GM12878 (cell line): ENCODE data around the gene SLC22A4. TPM values are rescaled to one million over a fixed set of nuclear protein-coding genes. Genes with fewer than 3 reads are reported as not detected.

Source experiments
- polyA plus RNA-seq, 11 experiments: library from polyadenylated mRNA; depleted of rRNA in 4 of 11; unstranded in 6 of 11; stranded (reverse) in 5 of 11; fragments of >200 nt; fragmentation: Nextera tagmentation in 4 of 11; fragmentation: Illumina TruSeq in 1 of 11; extraction: Ambion mirVana in 4 of 11; extraction: Trizol in 1 of 11; gene quantifications; 1 replicate in 1 of 11; 2 replicates in 10 of 11; pipeline versions ENCODE4 v1.2.1 to v1.2.3, GENCODE V29; 2011 to 2016; ENCODE audit warnings: inconsistent platforms in 2 of 11, missing spikeins in 2 of 11, low read depth in 1 of 11
- total RNA-seq, 4 experiments: library from RNA; depleted of rRNA in 3 of 4; stranded (reverse); fragments of >200 nt in 3 of 4; fragmentation: Illumina TruSeq in 1 of 4; extraction: Trizol in 1 of 4; gene quantifications; 2 replicates each; pipeline versions ENCODE4 v1.2.1 to v1.2.3, GENCODE V29; 2013 to 2021
- TF ChIP-seq, protein P1 (sequence below): fragments of 450-650 bp; IDR thresholded peaks from 2 replicates; pipeline ENCODE4 v1.6.1; 2017; ENCODE audit warnings: mild to moderate bottlenecking, moderate library complexity
- TF ChIP-seq, protein P2 (sequence below): fragments of 150-350 bp; IDR thresholded peaks from 2 replicates; pipeline ENCODE4 v1.6.1; 2014; ENCODE audit warnings: mild to moderate bottlenecking, low read depth, low read length
- TF ChIP-seq, protein P3 (sequence below): fragments of 450-650 bp; IDR thresholded peaks from 2 replicates; pipeline ENCODE4 v1.6.1; 2017; ENCODE audit warnings: mild to moderate bottlenecking

The SLC22A4 gene
- total and polyA plus RNA-seq, 10 of the 15 experiments (the other 5 are each of a cell fraction or from before 2014, with no cell fraction given) = 0.04 to 0.61 (median 0.10) TPM; not detected in 2

DNA sequence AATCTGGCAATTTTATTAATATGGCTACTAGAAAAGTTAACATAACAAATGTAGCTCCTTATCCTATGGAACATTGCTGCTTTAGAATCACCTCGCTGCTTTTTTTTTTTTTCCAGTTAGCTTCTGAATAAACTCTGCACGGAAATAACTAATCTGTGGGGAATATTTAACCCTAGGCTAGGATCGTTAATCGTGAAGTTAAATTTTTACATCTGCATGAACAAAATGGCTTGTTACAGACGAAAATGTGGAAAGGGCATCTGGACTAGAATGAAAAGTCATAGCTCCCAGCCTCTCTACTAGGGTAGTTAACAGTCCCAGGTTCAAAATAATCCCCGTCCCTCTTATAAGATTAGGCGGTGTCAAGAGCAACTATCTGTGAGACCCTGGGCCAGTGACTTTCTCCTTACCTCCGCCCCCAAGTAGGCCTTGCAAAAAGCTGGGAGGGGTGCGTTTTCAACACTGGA lies 74.8 kb downstream of the SLC22A4 start (continued):
- TF ChIP-seq, protein P1, sequence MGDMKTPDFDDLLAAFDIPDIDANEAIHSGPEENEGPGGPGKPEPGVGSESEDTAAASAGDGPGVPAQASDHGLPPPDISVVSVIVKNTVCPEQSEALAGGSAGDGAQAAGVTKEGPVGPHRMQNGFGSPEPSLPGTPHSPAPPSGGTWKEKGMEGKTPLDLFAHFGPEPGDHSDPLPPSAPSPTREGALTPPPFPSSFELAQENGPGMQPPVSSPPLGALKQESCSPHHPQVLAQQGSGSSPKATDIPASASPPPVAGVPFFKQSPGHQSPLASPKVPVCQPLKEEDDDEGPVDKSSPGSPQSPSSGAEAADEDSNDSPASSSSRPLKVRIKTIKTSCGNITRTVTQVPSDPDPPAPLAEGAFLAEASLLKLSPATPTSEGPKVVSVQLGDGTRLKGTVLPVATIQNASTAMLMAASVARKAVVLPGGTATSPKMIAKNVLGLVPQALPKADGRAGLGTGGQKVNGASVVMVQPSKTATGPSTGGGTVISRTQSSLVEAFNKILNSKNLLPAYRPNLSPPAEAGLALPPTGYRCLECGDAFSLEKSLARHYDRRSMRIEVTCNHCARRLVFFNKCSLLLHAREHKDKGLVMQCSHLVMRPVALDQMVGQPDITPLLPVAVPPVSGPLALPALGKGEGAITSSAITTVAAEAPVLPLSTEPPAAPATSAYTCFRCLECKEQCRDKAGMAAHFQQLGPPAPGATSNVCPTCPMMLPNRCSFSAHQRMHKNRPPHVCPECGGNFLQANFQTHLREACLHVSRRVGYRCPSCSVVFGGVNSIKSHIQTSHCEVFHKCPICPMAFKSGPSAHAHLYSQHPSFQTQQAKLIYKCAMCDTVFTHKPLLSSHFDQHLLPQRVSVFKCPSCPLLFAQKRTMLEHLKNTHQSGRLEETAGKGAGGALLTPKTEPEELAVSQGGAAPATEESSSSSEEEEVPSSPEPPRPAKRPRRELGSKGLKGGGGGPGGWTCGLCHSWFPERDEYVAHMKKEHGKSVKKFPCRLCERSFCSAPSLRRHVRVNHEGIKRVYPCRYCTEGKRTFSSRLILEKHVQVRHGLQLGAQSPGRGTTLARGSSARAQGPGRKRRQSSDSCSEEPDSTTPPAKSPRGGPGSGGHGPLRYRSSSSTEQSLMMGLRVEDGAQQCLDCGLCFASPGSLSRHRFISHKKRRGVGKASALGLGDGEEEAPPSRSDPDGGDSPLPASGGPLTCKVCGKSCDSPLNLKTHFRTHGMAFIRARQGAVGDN = no peak
- TF ChIP-seq, protein P2, sequence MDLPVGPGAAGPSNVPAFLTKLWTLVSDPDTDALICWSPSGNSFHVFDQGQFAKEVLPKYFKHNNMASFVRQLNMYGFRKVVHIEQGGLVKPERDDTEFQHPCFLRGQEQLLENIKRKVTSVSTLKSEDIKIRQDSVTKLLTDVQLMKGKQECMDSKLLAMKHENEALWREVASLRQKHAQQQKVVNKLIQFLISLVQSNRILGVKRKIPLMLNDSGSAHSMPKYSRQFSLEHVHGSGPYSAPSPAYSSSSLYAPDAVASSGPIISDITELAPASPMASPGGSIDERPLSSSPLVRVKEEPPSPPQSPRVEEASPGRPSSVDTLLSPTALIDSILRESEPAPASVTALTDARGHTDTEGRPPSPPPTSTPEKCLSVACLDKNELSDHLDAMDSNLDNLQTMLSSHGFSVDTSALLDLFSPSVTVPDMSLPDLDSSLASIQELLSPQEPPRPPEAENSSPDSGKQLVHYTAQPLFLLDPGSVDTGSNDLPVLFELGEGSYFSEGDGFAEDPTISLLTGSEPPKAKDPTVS = no peak
- TF ChIP-seq, protein P3, sequence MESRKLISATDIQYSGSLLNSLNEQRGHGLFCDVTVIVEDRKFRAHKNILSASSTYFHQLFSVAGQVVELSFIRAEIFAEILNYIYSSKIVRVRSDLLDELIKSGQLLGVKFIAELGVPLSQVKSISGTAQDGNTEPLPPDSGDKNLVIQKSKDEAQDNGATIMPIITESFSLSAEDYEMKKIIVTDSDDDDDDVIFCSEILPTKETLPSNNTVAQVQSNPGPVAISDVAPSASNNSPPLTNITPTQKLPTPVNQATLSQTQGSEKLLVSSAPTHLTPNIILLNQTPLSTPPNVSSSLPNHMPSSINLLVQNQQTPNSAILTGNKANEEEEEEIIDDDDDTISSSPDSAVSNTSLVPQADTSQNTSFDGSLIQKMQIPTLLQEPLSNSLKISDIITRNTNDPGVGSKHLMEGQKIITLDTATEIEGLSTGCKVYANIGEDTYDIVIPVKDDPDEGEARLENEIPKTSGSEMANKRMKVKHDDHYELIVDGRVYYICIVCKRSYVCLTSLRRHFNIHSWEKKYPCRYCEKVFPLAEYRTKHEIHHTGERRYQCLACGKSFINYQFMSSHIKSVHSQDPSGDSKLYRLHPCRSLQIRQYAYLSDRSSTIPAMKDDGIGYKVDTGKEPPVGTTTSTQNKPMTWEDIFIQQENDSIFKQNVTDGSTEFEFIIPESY = no peak
